ENCODE measurements around the gene PCDH9.

DNA sequence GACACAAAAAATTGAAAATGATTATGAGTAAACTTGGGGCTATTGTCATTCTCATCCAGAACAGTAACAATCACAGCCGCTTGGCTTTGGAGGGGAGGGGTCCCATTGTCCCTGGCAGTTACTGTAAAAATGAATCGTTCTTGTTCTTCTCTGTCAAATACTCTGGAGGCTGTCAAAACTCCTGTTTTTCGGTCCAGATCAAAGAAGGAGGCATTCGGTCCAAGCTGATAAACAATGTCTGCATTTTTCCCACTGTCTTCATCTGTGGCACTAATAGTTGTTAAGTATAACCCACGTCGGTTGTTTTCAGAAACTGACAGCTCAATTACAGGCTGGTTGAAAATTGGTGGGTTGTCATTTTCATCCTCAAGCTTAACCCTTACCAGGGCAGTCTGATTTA, 3.4 kb downstream of the PCDH9 start:
- TF ChIP-seq, protein P1, sequence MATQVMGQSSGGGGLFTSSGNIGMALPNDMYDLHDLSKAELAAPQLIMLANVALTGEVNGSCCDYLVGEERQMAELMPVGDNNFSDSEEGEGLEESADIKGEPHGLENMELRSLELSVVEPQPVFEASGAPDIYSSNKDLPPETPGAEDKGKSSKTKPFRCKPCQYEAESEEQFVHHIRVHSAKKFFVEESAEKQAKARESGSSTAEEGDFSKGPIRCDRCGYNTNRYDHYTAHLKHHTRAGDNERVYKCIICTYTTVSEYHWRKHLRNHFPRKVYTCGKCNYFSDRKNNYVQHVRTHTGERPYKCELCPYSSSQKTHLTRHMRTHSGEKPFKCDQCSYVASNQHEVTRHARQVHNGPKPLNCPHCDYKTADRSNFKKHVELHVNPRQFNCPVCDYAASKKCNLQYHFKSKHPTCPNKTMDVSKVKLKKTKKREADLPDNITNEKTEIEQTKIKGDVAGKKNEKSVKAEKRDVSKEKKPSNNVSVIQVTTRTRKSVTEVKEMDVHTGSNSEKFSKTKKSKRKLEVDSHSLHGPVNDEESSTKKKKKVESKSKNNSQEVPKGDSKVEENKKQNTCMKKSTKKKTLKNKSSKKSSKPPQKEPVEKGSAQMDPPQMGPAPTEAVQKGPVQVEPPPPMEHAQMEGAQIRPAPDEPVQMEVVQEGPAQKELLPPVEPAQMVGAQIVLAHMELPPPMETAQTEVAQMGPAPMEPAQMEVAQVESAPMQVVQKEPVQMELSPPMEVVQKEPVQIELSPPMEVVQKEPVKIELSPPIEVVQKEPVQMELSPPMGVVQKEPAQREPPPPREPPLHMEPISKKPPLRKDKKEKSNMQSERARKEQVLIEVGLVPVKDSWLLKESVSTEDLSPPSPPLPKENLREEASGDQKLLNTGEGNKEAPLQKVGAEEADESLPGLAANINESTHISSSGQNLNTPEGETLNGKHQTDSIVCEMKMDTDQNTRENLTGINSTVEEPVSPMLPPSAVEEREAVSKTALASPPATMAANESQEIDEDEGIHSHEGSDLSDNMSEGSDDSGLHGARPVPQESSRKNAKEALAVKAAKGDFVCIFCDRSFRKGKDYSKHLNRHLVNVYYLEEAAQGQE (IDR thresholded peaks at IDR 0.05; ENCODE audit: low read depth, low read length): no peak
- TF ChIP-seq POLR2A (IDR thresholded peaks at IDR 0.05; ENCODE audit: low read depth, low read length) (no peak), NFIC (IDR thresholded peaks at IDR 0.05; ENCODE audit: low read depth, low read length) (no peak), MXI1 (IDR thresholded peaks at IDR 0.05; ENCODE audit: low read depth, low read length) (no peak), EZH2 (IDR thresholded peaks at IDR 0.05; ENCODE audit: borderline replicate concordance, control insufficient read depth, low read depth, low read length) (no peak), YY1 (IDR thresholded peaks at IDR 0.05; ENCODE audit: low read depth, low read length) (no peak), ZNF24 (IDR thresholded peaks at IDR 0.05) (no peak)
- TF ChIP-seq, protein P2, sequence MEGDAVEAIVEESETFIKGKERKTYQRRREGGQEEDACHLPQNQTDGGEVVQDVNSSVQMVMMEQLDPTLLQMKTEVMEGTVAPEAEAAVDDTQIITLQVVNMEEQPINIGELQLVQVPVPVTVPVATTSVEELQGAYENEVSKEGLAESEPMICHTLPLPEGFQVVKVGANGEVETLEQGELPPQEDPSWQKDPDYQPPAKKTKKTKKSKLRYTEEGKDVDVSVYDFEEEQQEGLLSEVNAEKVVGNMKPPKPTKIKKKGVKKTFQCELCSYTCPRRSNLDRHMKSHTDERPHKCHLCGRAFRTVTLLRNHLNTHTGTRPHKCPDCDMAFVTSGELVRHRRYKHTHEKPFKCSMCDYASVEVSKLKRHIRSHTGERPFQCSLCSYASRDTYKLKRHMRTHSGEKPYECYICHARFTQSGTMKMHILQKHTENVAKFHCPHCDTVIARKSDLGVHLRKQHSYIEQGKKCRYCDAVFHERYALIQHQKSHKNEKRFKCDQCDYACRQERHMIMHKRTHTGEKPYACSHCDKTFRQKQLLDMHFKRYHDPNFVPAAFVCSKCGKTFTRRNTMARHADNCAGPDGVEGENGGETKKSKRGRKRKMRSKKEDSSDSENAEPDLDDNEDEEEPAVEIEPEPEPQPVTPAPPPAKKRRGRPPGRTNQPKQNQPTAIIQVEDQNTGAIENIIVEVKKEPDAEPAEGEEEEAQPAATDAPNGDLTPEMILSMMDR (IDR thresholded peaks at IDR 0.05 in 2 of 3, conservative IDR thresholded peaks at IDR 0.05 in 1 of 3; ENCODE audit: control insufficient read depth in 2 of 3, extremely low read depth in 1 of 3, insufficient read depth in 1 of 3, low read depth in 3 of 3, low read length in 3 of 3): no peak
- TF ChIP-seq, protein P3, sequence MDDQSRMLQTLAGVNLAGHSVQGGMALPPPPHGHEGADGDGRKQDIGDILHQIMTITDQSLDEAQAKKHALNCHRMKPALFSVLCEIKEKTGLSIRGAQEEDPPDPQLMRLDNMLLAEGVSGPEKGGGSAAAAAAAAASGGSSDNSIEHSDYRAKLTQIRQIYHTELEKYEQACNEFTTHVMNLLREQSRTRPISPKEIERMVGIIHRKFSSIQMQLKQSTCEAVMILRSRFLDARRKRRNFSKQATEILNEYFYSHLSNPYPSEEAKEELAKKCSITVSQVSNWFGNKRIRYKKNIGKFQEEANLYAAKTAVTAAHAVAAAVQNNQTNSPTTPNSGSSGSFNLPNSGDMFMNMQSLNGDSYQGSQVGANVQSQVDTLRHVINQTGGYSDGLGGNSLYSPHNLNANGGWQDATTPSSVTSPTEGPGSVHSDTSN (IDR thresholded peaks at IDR 0.05; ENCODE audit: insufficient replicate concordance, low read depth, low read length): no peak
